BLaER1 treated with 17β-estradiol and CSF1 and Interleukin-3, amounts not matched to agents 10 nM and 100 nM (cell line): Measurements from ENCODE around the gene UTP15.

ENCODE experiments used
- H3K27ac ChIP-seq, 11 experiments: shearing (Covaris generic); formaldehyde crosslinking; 2 replicates each; pipeline ENCODE4 v1.8.1; 2022
- H3K27me3 ChIP-seq, 11 experiments: shearing (Covaris generic); formaldehyde crosslinking; 2 replicates each; pipeline ENCODE4 v1.8.1; 2022
- H3K36me3 ChIP-seq, 11 experiments: shearing (Covaris generic); formaldehyde crosslinking; 2 replicates each; pipeline ENCODE4 v1.8.1; 2022
- H3K4me1 ChIP-seq, 10 experiments: shearing (Covaris generic); formaldehyde crosslinking; 2 replicates each; pipeline ENCODE4 v1.8.1; 2022
- H3K4me2 ChIP-seq, 11 experiments: shearing (Covaris generic); formaldehyde crosslinking; 2 replicates each; pipeline ENCODE4 v1.8.1; 2022
- H3K4me3 ChIP-seq, 10 experiments: shearing (Covaris generic); formaldehyde crosslinking; 2 replicates each; pipeline ENCODE4 v1.8.1; 2022
- H3K9ac ChIP-seq, 11 experiments: shearing (Covaris generic); formaldehyde crosslinking; 2 replicates each; pipeline ENCODE4 v1.8.1; 2022
- H3K9me3 ChIP-seq, 11 experiments: shearing (Covaris generic); formaldehyde crosslinking; replicated peaks in 1 of 11; 2 replicates each; pipeline ENCODE4 v1.8.1; 2022
- H4K20me1 ChIP-seq, 11 experiments: shearing (Covaris generic); formaldehyde crosslinking; 2 replicates each; pipeline ENCODE4 v1.8.1; 2022
- Cebpa-rat ChIP-seq, 11 experiments: shearing (Covaris generic); IDR thresholded peaks; 2 replicates each; pipeline ENCODE4 v1.8.1; 2022

UTP15 gene

GRCh38 chr5:73591698-73592501 is 26.4 kb downstream of the UTP15 start:
- no peaks in the 10 kb centered on the region for H3K4me1 ChIP-seq
- H3K36me3 ChIP-seq, result no peaks in the 10 kb centered on the region
- no peak overlapping the region for H3K27ac ChIP-seq
- no peaks in the 10 kb centered on the region for H3K27me3 ChIP-seq
- H3K4me3 ChIP-seq, result no peak overlapping the region
- no peak overlapping the region for H3K9ac ChIP-seq
- no peak overlapping the region for H3K4me2 ChIP-seq
- TF ChIP-seq Cebpa-rat (IDR thresholded peaks at IDR 0.05), result no peak
- H4K20me1 ChIP-seq, result 0 out of 22 replicates have a peak, but pooled peaks cover 0 to 5% (median 0%) of the 10 kb centered on the region in 11 experiments
- H3K9me3 ChIP-seq, result no peaks in the 10 kb centered on the region

DNA sequence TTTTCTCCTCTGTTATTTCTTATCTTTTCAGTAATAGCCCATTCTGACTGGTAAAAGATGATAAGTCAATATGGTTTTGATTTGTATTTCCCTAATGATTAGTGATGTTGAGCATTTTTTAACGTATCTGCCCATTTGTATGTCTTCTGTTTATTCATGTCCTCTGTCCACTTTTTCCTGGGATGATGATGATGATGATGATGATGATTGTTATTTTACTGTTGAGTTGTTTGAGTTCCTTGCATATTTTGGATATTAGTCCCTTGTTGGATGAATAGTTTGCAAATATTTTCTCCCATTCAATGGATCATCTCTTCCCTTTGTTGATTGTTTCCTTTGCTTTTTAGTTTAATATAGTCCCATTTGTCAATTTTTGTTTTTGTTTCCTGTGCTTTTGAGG is 27.0 kb downstream of the UTP15 start:
- Histone ChIP-seq H3K9me3 (no peaks in the 10 kb centered on the region), H3K27ac (no peak overlapping the region), H4K20me1 (0 out of 22 replicates have a peak, but pooled peaks cover 0 to 5% (median 0%) of the 10 kb centered on the region in 11 experiments), H3K4me2 (no peak overlapping the region), H3K9ac (no peak overlapping the region), H3K36me3 (no peaks in the 10 kb centered on the region), H3K4me1 (no peaks in the 10 kb centered on the region), H3K4me3 (no peak overlapping the region), H3K27me3 (no peaks in the 10 kb centered on the region)
- no peak for TF ChIP-seq Cebpa-rat (IDR thresholded peaks at IDR 0.05)

DNA sequence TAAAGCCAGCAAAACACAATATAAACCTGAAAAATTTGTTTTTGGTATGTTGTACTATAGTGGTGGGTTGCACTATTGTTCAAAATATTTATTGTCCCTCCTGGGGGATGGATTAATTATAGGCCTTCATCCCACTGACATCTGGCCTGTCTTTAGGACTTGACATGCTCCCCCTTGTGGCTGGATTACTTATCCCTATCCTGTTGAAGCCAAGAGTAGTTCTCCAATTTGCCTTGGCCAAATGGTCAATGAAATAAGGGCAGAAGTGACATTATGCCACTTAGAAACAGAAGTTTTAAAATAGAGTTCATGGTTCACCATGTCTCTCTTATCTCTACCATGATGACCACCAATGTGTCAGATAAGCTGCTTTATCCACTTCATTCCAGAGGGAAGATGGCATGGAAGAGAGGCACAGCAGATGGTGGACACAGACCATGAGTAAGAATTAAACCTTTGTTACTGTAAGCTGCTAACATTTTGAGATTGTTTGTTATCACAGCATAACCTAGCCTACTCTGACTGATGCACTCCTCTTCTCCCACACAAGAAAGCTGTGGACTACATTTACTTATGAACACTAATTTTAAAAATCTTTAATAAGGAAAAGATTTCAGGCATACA is 31.3 kb downstream of the UTP15 start:
- H4K20me1 ChIP-seq, result no peaks in the 10 kb centered on the region
- no peak overlapping the region for H3K4me3 ChIP-seq

DNA sequence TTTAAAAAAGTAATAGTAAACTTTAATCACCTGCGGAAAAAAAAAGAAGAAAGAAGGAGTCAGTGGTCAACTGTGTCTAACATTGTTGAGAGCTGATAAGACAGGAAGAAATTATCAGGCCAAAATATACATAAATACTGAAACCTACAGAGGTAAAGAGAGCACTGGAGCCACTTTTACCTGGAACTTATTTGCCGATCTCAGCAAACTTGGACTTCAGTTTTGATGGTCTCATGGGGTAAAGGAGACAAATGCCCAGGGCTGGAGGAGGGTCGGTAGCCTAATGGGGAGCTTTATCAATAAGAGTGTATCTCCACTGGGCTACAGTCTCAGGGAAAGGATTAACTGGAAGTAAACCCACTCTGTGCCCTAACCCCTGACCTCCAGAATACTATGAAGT is 33.8 kb downstream of the UTP15 start:
- Histone ChIP-seq H3K9me3 (peaks cover 8 to 18% (median 14%) of the 10 kb centered on the region in 11 experiments; a peak in 19 of 22 replicates), H3K4me3 (no peak overlapping the region), H3K4me2 (no peak overlapping the region), H3K36me3 (no peaks in the 10 kb centered on the region), H3K4me1 (no peaks in the 10 kb centered on the region), H3K27ac (no peak overlapping the region), H3K27me3 (no peaks in the 10 kb centered on the region), H3K9ac (no peak overlapping the region), H4K20me1 (no peaks in the 10 kb centered on the region)
- TF ChIP-seq Cebpa-rat (IDR thresholded peaks at IDR 0.05), result no peak

More for the DNA sequence above, 31.3 kb downstream of the UTP15 start:
- Histone ChIP-seq H3K9me3 (peaks cover 4 to 11% (median 6%) of the 10 kb centered on the region in 11 experiments; a peak in 19 of 22 replicates), H3K9ac (no peak overlapping the region), H3K27me3 (no peaks in the 10 kb centered on the region), H3K27ac (no peak overlapping the region), H3K36me3 (no peaks in the 10 kb centered on the region), H3K4me2 (no peak overlapping the region), H3K4me1 (no peaks in the 10 kb centered on the region)
- TF ChIP-seq Cebpa-rat (IDR thresholded peaks at IDR 0.05), result no peak

- H3K9ac ChIP-seq, result no peak overlapping the region
- H3K27me3 ChIP-seq, result no peaks in the 10 kb centered on the region
- no peak overlapping the region for H3K4me3 ChIP-seq
- H4K20me1 ChIP-seq, result no peaks in the 10 kb centered on the region
- no peaks in the 10 kb centered on the region for H3K36me3 ChIP-seq
- TF ChIP-seq Cebpa-rat (IDR thresholded peaks at IDR 0.05), result no peak
- no peak overlapping the region for H3K4me2 ChIP-seq
- no peak overlapping the region for H3K27ac ChIP-seq
- no peaks in the 10 kb centered on the region for H3K4me1 ChIP-seq
- H3K9me3 ChIP-seq, result peaks cover 8 to 18% (median 14%) of the 10 kb centered on the region in 11 experiments; a peak in 19 of 22 replicates
Measured at GRCh38 chr5:73603998-73604397, 38.5 kb downstream of the UTP15 start.

- Histone ChIP-seq H4K20me1 (no peaks in the 10 kb centered on the region), H3K4me2 (no peak overlapping the region), H3K4me3 (no peak overlapping the region), H3K9ac (no peak overlapping the region), H3K27me3 (no peaks in the 10 kb centered on the region), H3K27ac (no peak overlapping the region), H3K36me3 (no peaks in the 10 kb centered on the region), H3K4me1 (no peaks in the 10 kb centered on the region), H3K9me3 (peaks cover 8 to 21% (median 16%) of the 10 kb centered on the region in 11 experiments; a peak in 20 of 22 replicates)
- TF ChIP-seq Cebpa-rat (IDR thresholded peaks at IDR 0.05), result no peak
Measured at GRCh38 chr5:73605223-73606087, 39.9 kb downstream of the UTP15 start.

DNA sequence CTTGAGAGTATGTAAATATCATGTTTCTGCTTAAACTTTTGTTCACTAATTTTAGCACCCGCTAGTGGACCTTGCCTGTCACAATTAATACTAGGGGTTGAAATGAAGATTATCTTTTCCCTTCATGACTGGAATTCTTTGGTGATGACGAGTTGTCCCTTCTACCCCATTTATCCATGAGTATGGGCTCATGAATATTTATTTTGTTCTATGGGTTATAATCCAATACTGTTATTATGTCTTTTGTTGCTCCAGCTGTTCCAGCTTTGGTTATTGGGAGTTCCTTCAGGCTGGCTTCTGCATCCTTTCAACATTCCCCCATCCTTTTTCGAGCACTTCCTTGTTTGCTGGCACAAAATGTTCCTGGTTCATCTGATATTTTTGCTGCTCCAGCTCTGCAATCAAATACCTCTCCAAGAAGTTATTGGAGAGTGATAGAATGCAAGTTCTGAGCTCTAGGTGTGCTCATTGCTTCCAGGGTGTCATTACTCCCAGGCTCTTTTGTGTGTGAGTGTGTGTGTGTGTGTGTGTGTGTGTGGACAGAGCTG is 40.7 kb downstream of the UTP15 start:
- H3K27ac ChIP-seq, result no peak overlapping the region
- no peak for TF ChIP-seq Cebpa-rat (IDR thresholded peaks at IDR 0.05)

DNA sequence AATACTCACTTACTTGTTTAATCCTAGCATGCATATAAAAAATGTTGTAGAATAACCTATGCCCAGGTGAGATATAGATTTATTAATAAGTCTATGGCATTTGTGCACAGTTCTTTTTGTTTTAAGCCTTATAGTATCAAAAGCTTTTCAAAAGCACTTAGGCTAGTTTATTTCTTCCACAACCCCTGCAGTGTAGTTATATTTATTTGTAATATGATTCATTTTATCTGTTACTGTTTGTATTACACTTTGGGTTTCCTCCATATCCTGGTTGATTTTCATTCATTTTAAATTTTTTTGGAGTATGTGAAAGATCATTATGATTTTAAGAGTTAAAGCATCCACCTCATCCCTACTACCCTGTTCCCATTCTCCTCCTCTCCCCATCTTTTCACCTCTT is 41.7 kb downstream of the UTP15 start:
- Histone ChIP-seq H3K27ac (no peak overlapping the region), H3K9me3 (peaks cover 14 to 24% (median 16%) of the 10 kb centered on the region in 11 experiments; a peak in 19 of 22 replicates), H3K4me1 (no peaks in the 10 kb centered on the region), H3K27me3 (no peaks in the 10 kb centered on the region), H3K4me2 (no peak overlapping the region), H3K36me3 (no peaks in the 10 kb centered on the region), H3K9ac (no peak overlapping the region), H4K20me1 (no peaks in the 10 kb centered on the region), H3K4me3 (no peak overlapping the region)
- no peak for TF ChIP-seq Cebpa-rat (IDR thresholded peaks at IDR 0.05)

More for the DNA sequence above, 40.7 kb downstream of the UTP15 start:
- Histone ChIP-seq H3K4me2 (no peak overlapping the region), H3K4me1 (no peaks in the 10 kb centered on the region), H3K36me3 (no peaks in the 10 kb centered on the region), H3K27me3 (no peaks in the 10 kb centered on the region), H3K4me3 (no peak overlapping the region), H3K9me3 (peaks cover 16 to 28% (median 23%) of the 10 kb centered on the region in 11 experiments; a peak in 21 of 22 replicates), H4K20me1 (no peaks in the 10 kb centered on the region), H3K9ac (no peak overlapping the region)

DNA sequence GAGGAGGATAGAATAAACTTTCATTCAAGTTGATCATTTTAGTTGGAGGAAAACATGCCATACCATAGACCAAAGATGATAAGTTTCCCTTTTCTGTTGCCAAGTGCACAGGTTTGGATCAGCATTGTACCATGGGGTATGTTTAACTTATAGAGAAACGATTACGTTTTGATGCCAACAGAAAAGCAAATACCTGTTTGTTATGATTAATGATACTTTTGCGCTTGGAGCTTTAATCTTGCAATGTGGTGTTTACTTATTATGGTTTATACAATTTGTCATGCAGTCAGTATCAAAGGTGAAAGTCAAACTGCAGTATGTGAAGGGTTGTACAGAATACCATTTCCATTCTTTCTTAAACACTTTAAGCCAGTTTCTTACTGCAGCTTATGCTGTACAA is 47.3 kb downstream of the UTP15 start:
- H3K36me3 ChIP-seq, result no peaks in the 10 kb centered on the region
- no peaks in the 10 kb centered on the region for H4K20me1 ChIP-seq
- TF ChIP-seq Cebpa-rat (IDR thresholded peaks at IDR 0.05), result no peak
- H3K9ac ChIP-seq, result no peak overlapping the region
- H3K4me2 ChIP-seq, result no peak overlapping the region
- H3K9me3 ChIP-seq, result peaks cover 12 to 18% (median 14%) of the 10 kb centered on the region in 11 experiments; a peak in 19 of 22 replicates
- no peaks in the 10 kb centered on the region for H3K4me1 ChIP-seq
- H3K4me3 ChIP-seq, result no peak overlapping the region
- H3K27me3 ChIP-seq, result no peaks in the 10 kb centered on the region
- H3K27ac ChIP-seq, result no peak overlapping the region
